KMS-11 (cell line): ENCODE results near the gene CASP10.

Experiments
- H2AFZ ChIP-seq: fragments of 200-600 bp; sonication (generic); 2 replicates; pipeline ENCODE4 v1.6.1; 2016; ENCODE audit warnings: antibody characterized with exemption, mixed run types, low read depth
- H3K27ac ChIP-seq: fragments of 200-600 bp; sonication (generic); 2 replicates; pipeline ENCODE4 v1.6.1; 2016; ENCODE audit warnings: mild to moderate bottlenecking, mixed run types
- H3K27me3 ChIP-seq: fragments of 200-600 bp; sonication (generic); 2 replicates; pipeline ENCODE4 v1.6.1; 2017; ENCODE audit warnings: mild to moderate bottlenecking, low read depth, mixed run types, moderate library complexity; ENCODE audit not compliant: insufficient read depth
- H3K36me3 ChIP-seq: fragments of 200-600 bp; sonication (generic); 2 replicates; pipeline ENCODE4 v1.6.1; 2017; ENCODE audit warnings: mild to moderate bottlenecking, mixed run types; ENCODE audit not compliant: insufficient read depth
- H3K4me1 ChIP-seq: fragments of 200-600 bp; sonication (generic); 2 replicates; pipeline ENCODE4 v1.6.1; 2016; ENCODE audit warnings: mild to moderate bottlenecking, low read depth, mixed run types; ENCODE audit not compliant: poor library complexity, severe bottlenecking
- H3K4me2 ChIP-seq: fragments of 200-600 bp; sonication (generic); 2 replicates; pipeline ENCODE4 v1.7.0; 2016; ENCODE audit warnings: mild to moderate bottlenecking, mixed run types
- H3K4me3 ChIP-seq: fragments of 200-600 bp; sonication (generic); IDR thresholded peaks from 2 replicates; pipeline ENCODE4 v1.6.1; 2017; ENCODE audit warnings: low read depth, low read length, mixed read lengths; ENCODE audit not compliant: insufficient read depth
- H3K79me2 ChIP-seq: fragments of 200-600 bp; sonication (generic); 2 replicates; pipeline ENCODE4 v1.6.1; 2016; ENCODE audit warnings: low read depth, mixed run types; ENCODE audit not compliant: insufficient read depth
- H3K9ac ChIP-seq: fragments of 200-600 bp; sonication (generic); 2 replicates; pipeline ENCODE4 v1.6.1; 2016; ENCODE audit warnings: mild to moderate bottlenecking, mixed run types
- H4K20me1 ChIP-seq: fragments of 200-600 bp; sonication (generic); 2 replicates; pipeline ENCODE4 v1.6.1; 2016; ENCODE audit warnings: mild to moderate bottlenecking, mixed run types; ENCODE audit not compliant: insufficient read depth
- TF ChIP-seq, protein P1 (sequence below): fragments of 200-600 bp; sonication (generic); conservative IDR thresholded peaks from 2 replicates; pipeline ENCODE4 v1.6.1; 2017; ENCODE audit warnings: low read depth, mild to moderate bottlenecking, antibody characterized with exemption, low read length, moderate library complexity, mixed read lengths

CASP10 gene

DNA sequence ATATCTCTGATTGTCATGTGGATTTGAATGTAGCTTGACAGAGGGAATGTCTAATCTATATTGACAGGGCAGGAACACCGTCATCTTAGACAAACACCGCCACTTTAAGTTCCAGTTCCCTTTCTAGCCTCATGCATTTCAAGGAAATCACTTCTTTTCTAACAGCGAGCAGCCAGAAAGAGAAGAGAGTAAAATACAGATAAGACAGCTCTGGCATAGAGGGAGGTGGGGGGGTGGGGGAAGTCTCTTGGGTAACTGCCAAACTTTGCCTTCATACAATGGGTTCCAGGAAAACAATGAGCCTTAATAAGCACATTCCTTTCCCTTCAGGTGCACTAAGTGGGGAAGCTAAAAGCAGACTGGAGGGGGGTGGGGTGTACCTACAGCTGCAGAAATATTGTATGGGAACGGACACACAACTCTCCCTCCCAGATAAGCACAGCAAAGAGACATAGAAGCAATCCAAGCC is 37.2 kb downstream of the CASP10 start:
- TF ChIP-seq, protein P1, sequence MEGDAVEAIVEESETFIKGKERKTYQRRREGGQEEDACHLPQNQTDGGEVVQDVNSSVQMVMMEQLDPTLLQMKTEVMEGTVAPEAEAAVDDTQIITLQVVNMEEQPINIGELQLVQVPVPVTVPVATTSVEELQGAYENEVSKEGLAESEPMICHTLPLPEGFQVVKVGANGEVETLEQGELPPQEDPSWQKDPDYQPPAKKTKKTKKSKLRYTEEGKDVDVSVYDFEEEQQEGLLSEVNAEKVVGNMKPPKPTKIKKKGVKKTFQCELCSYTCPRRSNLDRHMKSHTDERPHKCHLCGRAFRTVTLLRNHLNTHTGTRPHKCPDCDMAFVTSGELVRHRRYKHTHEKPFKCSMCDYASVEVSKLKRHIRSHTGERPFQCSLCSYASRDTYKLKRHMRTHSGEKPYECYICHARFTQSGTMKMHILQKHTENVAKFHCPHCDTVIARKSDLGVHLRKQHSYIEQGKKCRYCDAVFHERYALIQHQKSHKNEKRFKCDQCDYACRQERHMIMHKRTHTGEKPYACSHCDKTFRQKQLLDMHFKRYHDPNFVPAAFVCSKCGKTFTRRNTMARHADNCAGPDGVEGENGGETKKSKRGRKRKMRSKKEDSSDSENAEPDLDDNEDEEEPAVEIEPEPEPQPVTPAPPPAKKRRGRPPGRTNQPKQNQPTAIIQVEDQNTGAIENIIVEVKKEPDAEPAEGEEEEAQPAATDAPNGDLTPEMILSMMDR: no peak
- no peaks in the 10 kb centered on the region for H3K27me3 ChIP-seq
- peak overlapping the region; percentile 90 for H3K4me2 ChIP-seq
- H2AFZ ChIP-seq: no peak overlapping the region
- no peaks in the 10 kb centered on the region; the same call in 1 of the 2 replicates for H3K36me3 ChIP-seq
- H4K20me1 ChIP-seq: no peaks in the 10 kb centered on the region
- peaks cover 91% of the 10 kb centered on the region for H3K4me1 ChIP-seq
- peak overlapping the region; percentile 66 for H3K27ac ChIP-seq
- no peak overlapping the region for H3K9ac ChIP-seq
- no peaks in the 10 kb centered on the region for H3K79me2 ChIP-seq
- H3K4me3 ChIP-seq: no peak overlapping the region

DNA sequence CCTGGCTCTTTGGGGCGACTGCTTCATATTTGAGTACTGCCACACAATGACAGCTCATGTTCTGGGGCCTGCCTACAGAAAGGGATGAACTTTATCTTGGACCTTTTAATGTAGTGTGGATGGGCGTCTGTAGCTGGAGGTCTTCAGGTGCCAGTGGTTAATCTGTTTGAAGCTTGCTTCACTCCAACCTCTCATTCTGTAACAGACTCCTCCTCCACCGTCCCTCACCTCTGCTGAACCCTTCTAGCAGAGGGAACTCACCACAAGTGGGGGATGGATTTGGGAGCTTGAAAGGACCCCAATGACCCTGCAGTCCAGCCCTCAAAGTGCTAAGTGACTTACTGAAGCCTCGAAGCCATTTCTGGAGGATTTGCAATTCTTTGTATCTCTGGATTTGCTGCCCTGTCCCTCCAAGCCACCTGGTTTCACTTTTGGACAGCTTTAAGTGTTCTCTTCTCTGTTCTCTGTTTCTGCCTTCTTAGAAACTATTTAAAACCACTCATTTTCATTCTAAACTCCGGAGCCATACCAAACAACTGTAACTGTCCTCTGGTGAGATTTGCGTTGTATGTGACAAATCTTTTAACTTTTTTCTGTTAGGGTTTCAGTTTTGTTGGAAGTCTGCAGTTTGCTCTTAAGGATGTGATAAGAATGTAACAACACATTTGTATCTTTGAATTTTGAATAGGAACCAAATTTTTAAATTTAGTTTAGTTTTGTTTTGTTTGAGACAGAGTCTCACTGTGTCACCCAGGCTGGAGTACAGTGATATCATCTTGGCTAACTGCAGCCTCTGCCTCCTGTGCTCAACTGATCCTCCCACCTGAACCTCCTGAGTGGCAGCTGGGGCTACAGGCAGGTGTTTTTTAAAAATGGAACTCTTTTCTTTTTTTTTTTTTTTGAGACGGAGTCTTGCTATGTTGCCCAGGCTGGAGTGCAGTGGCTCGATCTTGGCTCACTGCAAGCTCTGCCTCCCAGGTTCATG is 40.4 kb downstream of the CASP10 start:
- Histone ChIP-seq H4K20me1 (no peaks in the 10 kb centered on the region), H3K36me3 (no peaks in the 10 kb centered on the region), H2AFZ (peak overlapping the region; percentile 28; the same call in 1 of the 2 replicates), H3K4me1 (peaks cover 88% of the 10 kb centered on the region), H3K27ac (peak overlapping the region; percentile 84), H3K79me2 (no peaks in the 10 kb centered on the region), H3K4me2 (peak overlapping the region; percentile 79), H3K27me3 (no peaks in the 10 kb centered on the region), H3K9ac (peak overlapping the region; percentile 44), H3K4me3 (peak overlapping the region; percentile 61)
- TF ChIP-seq, protein P1: no peak

DNA sequence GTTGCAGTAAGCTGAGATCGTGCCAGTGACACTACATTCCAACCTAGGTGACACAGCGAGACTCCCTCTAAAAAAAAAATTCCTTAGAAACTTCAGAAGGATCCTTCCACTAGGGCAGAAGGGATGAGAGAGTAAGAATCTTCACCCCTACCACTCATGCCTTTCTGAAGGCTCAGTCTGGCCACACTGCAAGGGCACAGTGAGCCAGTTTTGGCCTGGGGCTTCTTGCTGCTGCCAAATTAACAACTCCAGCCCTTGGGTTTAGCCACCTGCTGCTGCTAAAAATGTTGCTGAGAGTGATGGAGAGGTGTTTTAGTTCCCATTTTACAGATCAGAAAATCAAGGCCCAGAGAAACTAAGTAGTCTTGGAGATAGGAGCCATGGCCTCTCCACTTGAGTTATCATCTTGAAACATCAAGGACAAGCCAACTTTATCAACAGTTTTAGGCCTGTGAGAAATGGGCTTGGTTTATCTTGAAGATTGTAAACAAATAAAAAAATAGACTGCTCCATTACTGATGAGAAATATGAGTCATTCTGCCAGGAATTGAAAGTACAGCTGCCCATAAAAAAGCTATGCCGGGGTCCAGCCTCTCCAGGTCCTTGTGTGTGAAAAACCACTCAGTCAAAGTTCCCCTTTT is 45.5 kb downstream of the CASP10 start:
- no peak overlapping the region for H2AFZ ChIP-seq
- H3K36me3 ChIP-seq: no peaks in the 10 kb centered on the region
- TF ChIP-seq, protein P1: no peak
- H3K79me2 ChIP-seq: peaks cover 1% of the 10 kb centered on the region; the same call in 1 of the 2 replicates
- no peak overlapping the region for H3K9ac ChIP-seq
- no peak overlapping the region for H3K4me2 ChIP-seq
- H3K27ac ChIP-seq: no peak overlapping the region
- no peaks in the 10 kb centered on the region for H4K20me1 ChIP-seq
- H3K4me3 ChIP-seq: no peak overlapping the region
- peaks cover 75% of the 10 kb centered on the region for H3K4me1 ChIP-seq
- H3K27me3 ChIP-seq: no peaks in the 10 kb centered on the region

DNA sequence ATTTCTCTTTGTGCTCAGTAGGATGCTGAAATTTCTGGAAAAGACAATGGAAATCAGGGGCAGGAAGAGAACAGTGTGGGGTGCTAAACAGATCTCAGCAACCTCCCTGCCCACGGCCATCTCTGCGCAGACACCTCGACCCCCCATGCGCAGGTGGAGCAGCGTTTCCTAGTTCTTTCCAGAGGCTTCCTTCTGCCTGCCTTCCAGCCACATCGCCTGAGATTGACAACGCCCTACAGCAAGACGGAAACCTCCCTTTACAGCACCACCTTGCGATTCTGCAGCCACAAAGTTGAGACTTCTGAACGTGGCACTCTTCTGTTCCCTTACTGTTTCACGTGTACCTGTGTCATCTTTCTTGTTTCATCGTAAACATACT is 46.0 kb downstream of the CASP10 start:
- H3K79me2 ChIP-seq: peaks cover 6% of the 10 kb centered on the region
- H3K4me1 ChIP-seq: peaks cover 70% of the 10 kb centered on the region
- H3K27ac ChIP-seq: no peak overlapping the region
- H2AFZ ChIP-seq: no peak overlapping the region
- no peak overlapping the region for H3K9ac ChIP-seq
- no peaks in the 10 kb centered on the region for H4K20me1 ChIP-seq
- no peaks in the 10 kb centered on the region for H3K27me3 ChIP-seq
- TF ChIP-seq, protein P1: no peak
- no peaks in the 10 kb centered on the region for H3K36me3 ChIP-seq
- no peak overlapping the region for H3K4me3 ChIP-seq
- no peak overlapping the region for H3K4me2 ChIP-seq
